HEK293T (cell line): ENCODE results near the gene SLC2A4RG.

Experiments used
- BHLHE40 ChIP-seq: fragments of 450-650 bp; IDR thresholded peaks from 2 replicates; pipeline ENCODE4 v1.6.1; 2016; ENCODE audit warnings: mild to moderate bottlenecking, moderate library complexity, borderline replicate concordance
- FOXK2 ChIP-seq: fragments of 450-650 bp; IDR thresholded peaks from 2 replicates; pipeline ENCODE4 v1.6.1; 2016; ENCODE audit warnings: mild to moderate bottlenecking
- FOXM1 ChIP-seq: fragments of 450-650 bp; IDR thresholded peaks from 2 replicates; pipeline ENCODE4 v1.6.1; 2017; ENCODE audit warnings: mild to moderate bottlenecking, borderline replicate concordance
- ZNF384 ChIP-seq: fragments of 450-650 bp; IDR thresholded peaks from 2 replicates; pipeline ENCODE4 v1.6.1; 2016

- TF ChIP-seq ZNF384, result no peak
- TF ChIP-seq BHLHE40, result no peak
- TF ChIP-seq FOXM1, result no peak
- no peak for TF ChIP-seq FOXK2
Observed at GRCh38 chr20:63697868-63698545, 41.6 kb upstream of the SLC2A4RG start.
